Spleen (tissue), 11 donors: ENCODE measurements around the gene KCTD3. TPM values are rescaled to one million over a fixed set of nuclear protein-coding genes. Genes with fewer than 3 reads are reported as not detected.

Experiments used
- DNase-seq: peaks from one replicate; pipeline ENCODE4 v3.0.0-alpha.2; 2020
- H3K27ac ChIP-seq, 8 donors: fragments of 200-600 bp; sonication (generic) in 7 of 8; 1 replicate in 4 of 8; 2 replicates in 4 of 8; pipeline versions ENCODE4 v1.5.0 to v1.8.0; 2016 to 2021; ENCODE audit warnings: inconsistent platforms in 4 of 8, mild to moderate bottlenecking in 4 of 8, moderate library complexity in 1 of 8
- H3K27me3 ChIP-seq, 7 donors: fragments of 200-600 bp; sonication (generic) in 6 of 7; replicated peaks in 1 of 7; 1 replicate in 4 of 7; 2 replicates in 3 of 7; pipeline versions ENCODE4 v1.5.0 to v1.8.0; 2016 to 2021; ENCODE audit warnings: inconsistent platforms in 3 of 7, mild to moderate bottlenecking in 1 of 7
- H3K36me3 ChIP-seq, 6 donors: fragments of 200-600 bp; sonication (generic) in 5 of 6; 1 replicate in 4 of 6; 2 replicates in 2 of 6; pipeline versions ENCODE4 v1.5.0 to v1.8.0; 2016 to 2021; ENCODE audit warnings: inconsistent platforms in 2 of 6
- H3K4me1 ChIP-seq, 6 donors: fragments of 200-600 bp; sonication (generic) in 5 of 6; 1 replicate in 3 of 6; 2 replicates in 3 of 6; pipeline versions ENCODE4 v1.5.0 to v1.8.0; 2016 to 2021; ENCODE audit warnings: inconsistent platforms in 3 of 6
- H3K4me3 ChIP-seq, 8 donors: fragments of 200-600 bp; sonication (generic) in 7 of 8; 1 replicate in 4 of 8; 2 replicates in 4 of 8; pipeline versions ENCODE4 v1.5.0 to v1.8.0; 2016 to 2021; ENCODE audit warnings: inconsistent platforms in 4 of 8, mild to moderate bottlenecking in 4 of 8, moderate library complexity in 2 of 8
- H3K9me3 ChIP-seq, 8 donors: fragments of 200-600 bp; sonication (generic) in 7 of 8; 1 replicate in 4 of 8; 2 replicates in 4 of 8; pipeline versions ENCODE4 v1.5.0 to v1.8.0; 2016 to 2021; ENCODE audit warnings: inconsistent platforms in 4 of 8
- CTCF ChIP-seq, 11 experiments: fragments of 200-600 bp in 7 of 11; fragments of 450-650 bp in 4 of 11; sonication (generic) in 4 of 11; IDR thresholded peaks in 8 of 11; conservative IDR thresholded peaks in 3 of 11; 1 replicate in 7 of 11; 2 replicates in 4 of 11; pipeline versions ENCODE4 v1.4.0 to v1.8.0; 2016 to 2021; ENCODE audit warnings: antibody characterized with exemption in 11 of 11, inconsistent platforms in 4 of 11, mild to moderate bottlenecking in 1 of 11
- POLR2A ChIP-seq, 3 donors: fragments of 450-650 bp; IDR thresholded peaks; one replicate each; pipeline ENCODE4 v1.5.1; 2017; ENCODE audit warnings: antibody characterized with exemption in 3 of 3, mild to moderate bottlenecking in 1 of 3
- POLR2AphosphoS5 ChIP-seq, 3 donors: sonication (generic); formaldehyde crosslinking; IDR thresholded peaks; one replicate each; pipeline ENCODE4 v1.5.1; 2017; ENCODE audit warnings: antibody characterized with exemption in 3 of 3
- WGBS, 5 donors: extraction: QIAGEN DNeasy Blood & Tissue Kit in 3 of 5; methylation state at CpG; one replicate each; pipeline versions ENCODE4 v1.1.5 to v1.1.7; 2013 to 2018; 5-methylcytosine and 5-hydroxymethylcytosine counted together
- intact Hi-C: fragments of 100-400 bp; cut with DNase I; formaldehyde crosslinking; loops from one replicate; pipeline ENCODE4 v1.15.0; 2023; ENCODE audit warnings: low total_unique reads
- polyA plus RNA-seq, 3 donors: library from polyadenylated mRNA; stranded (reverse); fragments of 200-250 nt; gene quantifications; one replicate each; pipeline ENCODE4 v1.2.1, GENCODE V29; 2013
- total RNA-seq, 7 donors: library from RNA; depleted of rRNA in 3 of 7; stranded (reverse); fragments of >200 nt in 3 of 7; fragmentation: NEBNext Ultra II Directional in 4 of 7; extraction: Animal tissue kit (Norgen Biotek cat#: 25700) in 4 of 7; gene quantifications; one replicate each; pipeline versions ENCODE4 v1.1.0 to v1.2.1, GENCODE V29; 2016 to 2021
- donor health status: healthy with polysubstance abuse.
- donor health status: DM: no; HTN: no; CAD: no; lungs with moderate emphysema.
- donor health status: DM: no; HTN: no; CAD: no.
- donor health status: Bipolar disorder and iron deficiency.
- donor health status: healthy.
- donor health status: DM: no; HTN: no; CAD: no.
- donor health status: DM: yes; HTN: yes; CAD: no.

Gene KCTD3
- total and polyA plus RNA-seq, 10 donors: 7.6 to 33.0 (median 21.3) TPM

- H3K4me3 ChIP-seq: no peak overlapping the region
- H3K27ac ChIP-seq: no peak overlapping the region
- intact Hi-C loops: no loop called here
- no peak for DNase-seq
- H3K36me3 ChIP-seq: peaks cover 0 to 29% (median 0%) of the 10 kb centered on the region in 6 donors
- no peaks in the 10 kb centered on the region for H3K9me3 ChIP-seq
- H3K27me3 ChIP-seq: no peaks in the 10 kb centered on the region
- TF ChIP-seq CTCF (IDR thresholded peaks at IDR 0.05 in 8 of 11, conservative IDR thresholded peaks at IDR 0.05 in 3 of 11) (no peak), POLR2A (IDR thresholded peaks at IDR 0.05) (no peak), POLR2AphosphoS5 (IDR thresholded peaks at IDR 0.05) (no peak)
- H3K4me1 ChIP-seq: no peaks in the 10 kb centered on the region
These were observed 30.9 kb downstream of the KCTD3 start for GRCh38 chr1:215597961-215598360.

DNA sequence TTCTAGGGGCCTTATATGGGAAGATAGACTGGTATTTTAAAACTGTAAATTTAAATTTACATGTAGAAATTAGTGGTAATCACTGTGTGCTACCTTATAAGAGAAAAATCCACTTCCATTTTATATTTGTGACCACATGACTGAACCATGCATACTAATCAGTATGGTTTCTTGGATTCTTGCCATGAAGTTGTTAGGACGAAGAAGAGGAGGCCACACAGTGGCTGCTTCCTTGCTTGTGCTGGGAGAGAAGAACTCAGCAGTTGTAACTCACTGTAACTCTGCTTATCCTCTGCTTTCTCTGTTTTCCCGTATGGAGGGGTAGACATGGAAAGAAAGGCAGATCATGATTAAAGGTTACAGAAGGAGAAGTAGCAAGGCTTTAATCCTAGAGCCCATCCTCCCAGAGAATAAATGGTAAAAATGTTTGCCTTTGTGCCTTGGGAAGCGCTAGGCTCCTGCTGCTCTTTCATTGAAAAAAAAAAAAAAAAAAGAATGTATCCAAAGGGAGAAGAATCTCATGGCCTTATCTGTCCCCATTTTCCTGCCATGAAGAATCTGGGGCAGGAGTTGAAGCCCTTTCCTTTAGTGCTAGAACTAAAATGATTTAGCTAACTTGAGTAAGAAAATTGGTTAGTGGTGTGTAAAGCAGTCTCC, 32.4 kb downstream of the KCTD3 start:
- 72 to 80% (median 76%) methylated on average over 3 of the region's 3 CpGs for WGBS, 5 donors
- H3K4me1 ChIP-seq: no peaks in the 10 kb centered on the region
- no peak for DNase-seq
- intact Hi-C loops: no loop called here
- TF ChIP-seq POLR2A (IDR thresholded peaks at IDR 0.05) (no peak), CTCF (IDR thresholded peaks at IDR 0.05 in 8 of 11, conservative IDR thresholded peaks at IDR 0.05 in 3 of 11) (no peak), POLR2AphosphoS5 (IDR thresholded peaks at IDR 0.05) (no peak)
- H3K27me3 ChIP-seq: no peaks in the 10 kb centered on the region
- H3K9me3 ChIP-seq: no peaks in the 10 kb centered on the region
- no peak overlapping the region for H3K4me3 ChIP-seq
- H3K27ac ChIP-seq: no peak overlapping the region
- peaks cover 0 to 39% (median 2%) of the 10 kb centered on the region in 6 donors for H3K36me3 ChIP-seq

DNA sequence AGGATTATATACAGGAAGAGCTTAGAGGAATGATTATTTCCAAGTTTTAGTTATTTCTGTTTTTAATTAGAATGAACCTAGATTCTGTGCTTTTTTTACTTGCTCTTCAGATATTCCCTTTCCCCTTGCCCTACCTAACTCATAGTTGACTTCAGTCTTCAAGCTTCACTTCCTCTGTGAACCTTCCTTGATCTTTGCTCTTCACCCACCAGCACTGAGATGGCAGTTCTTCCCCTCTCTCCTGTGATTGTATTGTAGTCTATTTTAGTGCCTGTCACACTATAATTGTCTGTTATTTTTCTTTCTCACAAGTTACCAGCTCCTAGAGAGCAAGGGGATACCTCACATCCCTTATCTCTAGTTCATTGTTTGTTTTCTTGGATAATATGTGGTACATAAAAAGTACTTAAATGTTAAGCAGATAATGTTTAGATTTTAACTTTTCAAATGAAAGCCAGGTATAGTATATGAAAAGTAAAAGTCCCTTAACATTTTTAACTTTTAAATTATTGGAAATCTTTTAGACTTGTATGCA, 33.2 kb downstream of the KCTD3 start:
- no peak for DNase-seq
- Histone ChIP-seq H3K27me3 (no peaks in the 10 kb centered on the region), H3K36me3 (peaks cover 0 to 40% (median 2%) of the 10 kb centered on the region in 6 donors), H3K9me3 (no peaks in the 10 kb centered on the region), H3K4me3 (no peak overlapping the region), H3K27ac (no peak overlapping the region), H3K4me1 (no peaks in the 10 kb centered on the region)
- TF ChIP-seq CTCF (IDR thresholded peaks at IDR 0.05 in 8 of 11, conservative IDR thresholded peaks at IDR 0.05 in 3 of 11) (no peak), POLR2AphosphoS5 (IDR thresholded peaks at IDR 0.05) (no peak), POLR2A (IDR thresholded peaks at IDR 0.05) (no peak)
- intact Hi-C loops: no loop called here

- TF ChIP-seq POLR2A (IDR thresholded peaks at IDR 0.05) (no peak), CTCF (IDR thresholded peaks at IDR 0.05 in 8 of 11, conservative IDR thresholded peaks at IDR 0.05 in 3 of 11) (no peak)
- 97 to 98% (median 97%) methylated on average over 10 of the region's 10 CpGs for WGBS, 5 donors
- no peaks in the 10 kb centered on the region for H3K4me1 ChIP-seq
- no peak overlapping the region for H3K4me3 ChIP-seq
- intact Hi-C loops: no loop called here
- H3K9me3 ChIP-seq: no peaks in the 10 kb centered on the region
- no peaks in the 10 kb centered on the region for H3K27me3 ChIP-seq
- no peak overlapping the region for H3K27ac ChIP-seq
- no peak for DNase-seq
- peaks cover 0 to 36% (median 2%) of the 10 kb centered on the region in 6 donors for H3K36me3 ChIP-seq
These were observed 33.8 kb downstream of the KCTD3 start for GRCh38 chr1:215600867-215601266.
